ENCODE data around the gene COL4A5. TPM values are rescaled to one million over a fixed set of nuclear protein-coding genes. Genes with fewer than 3 reads are reported as not detected.

COL4A5 gene
- total and polyA plus RNA-seq, 5 experiments from 2014 or later = not detected

DNA sequence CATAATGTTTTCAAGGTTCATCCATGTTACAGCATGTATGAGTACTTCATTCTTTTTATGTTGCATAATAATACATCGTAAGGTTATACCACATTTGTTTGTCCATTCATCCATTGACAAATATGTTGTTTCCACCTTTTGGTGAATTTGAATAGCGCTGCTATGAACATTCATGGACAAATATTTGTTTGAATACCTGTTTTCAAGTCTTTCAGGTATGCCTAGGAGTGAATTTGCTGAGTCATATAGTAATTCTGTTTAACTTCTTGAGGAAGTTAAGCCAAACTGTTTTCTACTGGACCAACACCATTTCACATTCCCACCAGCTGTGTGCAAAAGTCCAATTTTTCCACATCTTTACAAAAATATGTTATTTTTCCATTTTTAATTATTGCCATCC is 265.2 kb downstream of the COL4A5 start:
- no peaks in the 10 kb centered on the region for H3K36me3 Mint-ChIP-seq
- no peak overlapping the region for H3K27ac Mint-ChIP-seq
- no peaks in the 10 kb centered on the region for H3K4me1 Mint-ChIP-seq
- no peaks in the 10 kb centered on the region for H3K27me3 Mint-ChIP-seq
- POLR2A ChIA-PET = no interaction called here
- DNase-seq (no peak), ATAC-seq (no peak)
- H3K4me3 Mint-ChIP-seq = no peak overlapping the region
- peaks cover 0 to 9% (median 0%) of the 10 kb centered on the region in 9 donors for H3K9me3 Mint-ChIP-seq

DNA sequence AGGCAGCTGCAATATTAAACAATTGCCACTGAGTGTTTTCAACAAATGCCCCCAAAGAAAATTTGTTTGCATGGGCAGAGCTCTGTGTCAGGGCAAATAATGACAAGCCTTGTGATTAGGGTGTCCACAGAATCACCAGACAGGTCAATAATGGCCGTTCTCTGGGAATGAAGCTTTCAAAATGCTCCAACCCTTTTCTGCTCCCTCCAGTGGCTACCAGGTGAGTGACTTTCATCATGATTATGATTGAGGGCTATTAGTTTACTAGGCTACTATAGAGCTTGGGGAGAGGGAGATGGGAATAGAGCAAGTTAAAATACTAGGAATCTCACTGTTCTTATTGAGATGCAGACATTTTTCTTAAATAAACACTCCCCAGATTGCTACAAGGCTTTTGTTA is 273.2 kb downstream of the COL4A5 start:
- no peak for DNase-seq
- Mint-ChIP-seq H3K27me3 (no peaks in the 10 kb centered on the region), H3K9me3 (peaks cover 0 to 19% (median 9%) of the 10 kb centered on the region in 9 donors), H3K4me3 (no peak overlapping the region), H3K4me1 (no peaks in the 10 kb centered on the region), H3K36me3 (peaks cover 0 to 7% (median 0%) of the 10 kb centered on the region in 3 donors), H3K27ac (no peak overlapping the region)
- POLR2A ChIA-PET = no interaction called here
- no peak for ATAC-seq

DNA sequence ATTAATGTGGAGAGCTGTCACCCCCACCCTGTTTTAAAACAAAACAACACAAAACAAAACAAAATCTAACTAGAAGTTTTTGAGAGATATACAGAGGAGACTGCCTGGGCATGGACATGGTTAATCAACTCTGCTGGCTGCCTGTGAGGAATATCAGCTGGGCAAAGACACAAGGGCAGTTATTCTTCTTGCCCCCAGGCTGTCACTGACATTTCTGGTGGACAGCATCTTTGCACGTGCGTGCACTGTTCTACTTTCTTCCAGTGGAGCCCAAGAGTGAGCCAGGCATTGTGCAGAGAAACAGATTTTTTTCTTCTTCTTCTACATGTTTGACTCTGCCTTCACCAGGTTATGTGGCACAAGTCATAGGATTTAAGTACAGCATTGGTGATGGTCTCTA is 282.9 kb downstream of the COL4A5 start:
- H3K27me3 Mint-ChIP-seq = no peaks in the 10 kb centered on the region
- H3K36me3 Mint-ChIP-seq = no peaks in the 10 kb centered on the region
- no peaks in the 10 kb centered on the region for H3K4me1 Mint-ChIP-seq
- ATAC-seq = no peak
- H3K9me3 Mint-ChIP-seq = peaks cover 0 to 10% (median 0%) of the 10 kb centered on the region in 9 donors
- DNase-seq = no peak
- no peak overlapping the region for H3K27ac Mint-ChIP-seq
- no peak overlapping the region for H3K4me3 Mint-ChIP-seq
- POLR2A ChIA-PET = no interaction called here

- no peak for ATAC-seq
- no peaks in the 10 kb centered on the region for H3K4me1 Mint-ChIP-seq
- H3K4me3 Mint-ChIP-seq = no peak overlapping the region
- POLR2A ChIA-PET = no interaction called here
- H3K36me3 Mint-ChIP-seq = no peaks in the 10 kb centered on the region
- H3K27ac Mint-ChIP-seq = no peak overlapping the region
- peaks cover 0 to 2% (median 0%) of the 10 kb centered on the region in 9 donors for H3K9me3 Mint-ChIP-seq
- DNase-seq = no peak
- H3K27me3 Mint-ChIP-seq = peaks cover 0 to 14% (median 0%) of the 10 kb centered on the region in 5 donors
These were observed 287.1 kb downstream of the COL4A5 start for GRCh38 chrX:108726748-108727147.

GRCh38 chrX:108731153-108731552 is 291.5 kb downstream of the COL4A5 start:
- Mint-ChIP-seq H3K9me3 (peaks cover 0 to 5% (median 0%) of the 10 kb centered on the region in 9 donors), H3K4me1 (no peaks in the 10 kb centered on the region), H3K27ac (no peak overlapping the region), H3K27me3 (peaks cover 0 to 42% (median 23%) of the 10 kb centered on the region in 5 donors), H3K36me3 (no peaks in the 10 kb centered on the region), H3K4me3 (no peak overlapping the region)
- POLR2A ChIA-PET = no interaction called here
- no peak for ATAC-seq
- no peak for DNase-seq

DNA sequence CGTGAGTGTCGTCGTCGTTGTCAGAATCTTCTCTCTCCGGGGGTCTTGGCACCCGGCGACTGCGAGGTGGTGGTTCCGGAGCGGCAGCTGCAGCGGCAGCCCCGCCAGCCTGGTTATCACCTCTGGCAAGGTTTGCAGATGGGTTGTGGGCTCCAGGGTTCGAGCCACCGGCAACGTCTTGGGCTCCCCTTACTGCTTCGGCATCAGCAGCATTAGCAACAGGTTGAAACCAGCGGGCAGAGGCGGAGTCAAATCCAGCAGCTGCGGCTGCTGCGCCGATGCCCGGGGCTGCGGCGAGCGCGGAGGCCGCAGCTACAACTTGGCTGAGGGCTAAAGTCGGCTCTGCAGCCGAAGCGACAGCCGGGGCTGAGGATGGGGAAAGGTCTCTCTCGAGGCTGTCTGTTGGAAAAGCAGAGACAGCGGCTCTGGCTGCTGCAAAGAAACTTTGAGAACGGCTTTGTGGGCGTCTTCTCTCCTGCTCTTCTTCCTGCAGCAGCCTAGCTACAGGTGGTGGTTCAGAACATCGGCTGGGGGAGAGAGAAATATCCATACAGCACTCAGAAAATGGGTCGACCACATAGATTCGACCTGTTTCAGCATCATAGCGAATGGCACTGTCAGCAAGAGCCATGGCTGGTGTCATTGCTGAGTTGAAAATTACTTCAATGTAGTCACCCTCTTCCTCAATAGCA is 293.1 kb downstream of the COL4A5 start:
- DNase-seq (no peak), ATAC-seq (no peak)
- Mint-ChIP-seq H3K4me3 (no peak overlapping the region), H3K4me1 (no peaks in the 10 kb centered on the region), H3K9me3 (peaks cover 0 to 12% (median 0%) of the 10 kb centered on the region in 9 donors), H3K27me3 (peaks cover 0 to 47% (median 28%) of the 10 kb centered on the region in 5 donors), H3K36me3 (no peaks in the 10 kb centered on the region), H3K27ac (peak overlapping the region in 1 of 10 donors; percentile 24)
- POLR2A ChIA-PET = no interaction called here

DNA sequence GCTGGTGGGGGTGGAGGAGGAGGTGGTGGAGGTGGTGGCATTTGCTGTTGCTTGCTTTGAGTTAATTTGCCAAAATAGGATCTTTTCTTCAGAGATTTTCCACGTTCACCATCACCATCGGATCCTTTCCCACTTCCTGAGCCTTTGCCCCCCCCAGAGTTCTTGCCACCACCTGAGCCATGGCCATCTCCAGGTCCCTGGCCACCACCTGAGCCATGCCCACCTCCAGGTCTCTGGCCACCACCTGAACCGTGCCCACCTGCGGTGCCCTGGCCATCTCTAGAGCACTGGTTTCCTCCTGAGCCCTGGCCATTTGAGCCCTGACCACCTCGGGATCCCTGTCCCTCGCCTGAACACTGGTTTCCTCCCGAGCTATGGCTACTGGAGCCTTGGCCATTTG is 294.8 kb downstream of the COL4A5 start:
- Mint-ChIP-seq H3K4me1 (no peaks in the 10 kb centered on the region), H3K27ac (no peak overlapping the region), H3K36me3 (no peaks in the 10 kb centered on the region), H3K27me3 (peaks cover 0 to 52% (median 32%) of the 10 kb centered on the region in 5 donors), H3K4me3 (no peak overlapping the region), H3K9me3 (peaks cover 0 to 15% (median 0%) of the 10 kb centered on the region in 9 donors)
- no peak for ATAC-seq
- POLR2A ChIA-PET = no interaction called here
- DNase-seq = no peak

DNA sequence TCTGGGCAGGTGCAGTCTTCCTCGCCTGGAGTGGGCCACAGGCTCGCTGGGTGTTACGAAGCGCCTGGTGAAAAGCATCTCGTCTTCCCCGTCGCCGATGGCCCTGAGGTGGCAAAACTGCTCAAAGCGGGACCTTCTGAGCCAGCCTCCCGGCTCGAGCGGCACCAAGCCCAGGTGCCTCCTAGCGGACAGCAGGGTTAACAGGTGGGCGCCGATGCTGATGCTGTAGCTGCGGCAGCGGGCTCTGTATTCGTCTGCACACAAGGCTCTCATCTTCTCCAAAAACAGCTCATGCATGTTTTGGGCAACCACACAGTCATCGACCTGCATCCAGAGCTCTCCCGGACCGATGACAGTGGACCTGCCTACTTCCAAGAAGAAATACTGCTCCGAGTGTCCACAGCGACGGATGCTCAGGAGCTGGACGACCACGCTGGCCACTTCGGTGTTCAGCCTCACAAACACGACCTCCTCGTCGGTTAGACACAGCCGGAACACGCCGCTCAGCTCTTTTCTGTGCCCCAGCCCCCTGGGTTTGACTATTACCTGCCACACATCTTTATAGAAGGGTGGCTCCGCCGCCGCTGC is 295.5 kb downstream of the COL4A5 start:
- Mint-ChIP-seq H3K4me3 (peak overlapping the region in 1 of 10 donors; percentile 50), H3K36me3 (no peaks in the 10 kb centered on the region), H3K9me3 (peaks cover 0 to 15% (median 0%) of the 10 kb centered on the region in 9 donors), H3K4me1 (no peaks in the 10 kb centered on the region), H3K27ac (no peak overlapping the region), H3K27me3 (peaks cover 0 to 52% (median 32%) of the 10 kb centered on the region in 5 donors)
- no peak for DNase-seq
- POLR2A ChIA-PET = no interaction called here
- ATAC-seq = no peak

DNA sequence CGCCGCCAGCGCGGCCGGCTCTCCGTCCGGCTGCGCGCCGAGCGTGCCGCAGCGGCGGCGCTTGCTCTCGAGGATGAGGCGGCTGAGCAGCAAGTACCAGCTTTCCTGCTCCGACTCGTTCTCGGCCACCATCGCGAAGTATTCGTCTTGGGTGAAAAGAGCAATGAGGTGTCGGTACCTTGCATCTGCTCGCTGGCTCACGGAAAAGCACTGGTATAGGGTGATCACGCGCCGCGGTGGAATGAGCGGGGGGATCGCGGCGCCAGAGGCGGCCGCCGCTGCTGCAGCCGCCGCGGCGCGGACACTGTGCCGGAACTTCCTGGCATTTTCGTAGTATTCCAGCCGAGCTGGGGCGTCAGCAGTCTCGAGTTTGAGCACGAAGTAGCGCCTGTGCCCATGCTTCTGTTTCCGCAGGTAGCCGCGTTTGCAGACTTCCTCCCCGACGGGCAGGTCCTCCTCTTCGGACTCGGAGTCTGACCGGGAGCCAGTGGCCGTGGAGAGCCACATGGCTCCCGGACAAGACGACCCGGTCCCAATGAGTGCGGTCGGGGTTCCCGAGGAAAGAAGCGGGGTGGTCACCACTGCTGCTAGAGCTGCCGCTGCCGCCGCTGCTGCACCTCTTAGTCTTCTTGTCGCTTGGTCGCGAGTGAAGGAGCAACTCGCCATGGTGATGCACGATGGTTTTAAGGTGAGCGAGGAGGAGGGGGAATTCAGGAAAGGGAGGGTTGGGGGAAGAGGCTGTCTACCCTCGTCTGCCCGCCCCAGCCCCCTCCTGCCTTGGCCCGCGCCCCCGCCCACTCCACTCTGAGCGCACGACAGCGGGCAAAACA is 296.3 kb downstream of the COL4A5 start:
- no peak for DNase-seq
- Mint-ChIP-seq H3K4me3 (peak overlapping the region in 7 of 10 donors; percentile 11 to 71 (median 50)), H3K27ac (no peak overlapping the region), H3K36me3 (no peaks in the 10 kb centered on the region), H3K9me3 (peaks cover 0 to 15% (median 0%) of the 10 kb centered on the region in 9 donors), H3K27me3 (peaks cover 0 to 47% (median 28%) of the 10 kb centered on the region in 5 donors), H3K4me1 (no peaks in the 10 kb centered on the region)
- POLR2A ChIA-PET = no interaction called here
- ATAC-seq = no peak

DNA sequence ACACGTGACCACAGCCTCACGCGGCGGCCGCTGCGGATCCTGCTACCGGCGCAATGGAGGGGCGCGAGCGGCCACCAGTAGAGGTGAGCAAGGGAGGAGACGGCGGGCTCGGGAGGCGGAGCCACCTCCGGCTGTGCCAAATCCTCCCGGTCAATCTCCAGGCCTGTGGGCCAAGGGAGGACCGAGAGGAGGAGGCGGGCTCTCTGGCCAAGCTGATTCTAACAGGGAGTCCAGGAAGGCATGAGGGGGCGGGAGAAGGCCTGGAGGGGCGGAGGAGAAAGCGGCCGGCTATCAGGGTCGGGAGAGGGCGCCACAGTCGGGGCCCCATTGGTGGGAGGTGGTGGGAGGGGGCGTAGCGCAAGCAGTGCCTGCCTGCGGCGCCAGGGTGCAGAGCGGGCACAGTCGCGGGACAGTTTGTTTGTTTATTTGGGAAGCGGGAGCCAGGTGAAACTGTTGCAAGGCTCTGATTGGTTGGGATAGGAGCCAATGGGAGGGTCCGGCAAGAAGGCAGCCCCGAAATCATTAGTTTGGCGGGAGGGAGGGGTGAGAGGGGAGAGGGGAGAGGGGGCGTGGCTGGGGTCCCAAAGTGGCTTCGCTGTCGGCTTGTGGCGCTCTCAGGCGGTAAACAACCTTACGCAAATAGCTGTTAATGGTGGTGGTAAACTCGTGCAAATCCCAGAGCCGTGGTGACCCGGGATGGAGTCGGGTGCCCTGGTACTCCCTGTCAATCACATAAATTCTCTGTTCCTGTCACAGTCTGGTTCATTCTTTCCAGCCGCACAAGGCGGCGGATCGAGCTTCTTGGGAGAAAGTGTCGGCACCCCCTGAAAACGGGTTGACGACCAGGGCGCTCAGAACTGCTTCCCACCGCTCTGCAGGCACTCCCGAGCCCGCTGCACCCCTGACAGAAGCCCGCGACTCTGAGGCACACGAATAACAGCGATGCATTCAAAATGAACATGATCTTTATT is 297.2 kb downstream of the COL4A5 start, which contains the start of gene IRS4:
Gene IRS4, minus strand, starts transcription at position 55 of the 971 bp plus-strand sequence.
- H3K27ac Mint-ChIP-seq = no peak within 1 kb of the TSS
- peak within 1 kb of the TSS in 7 of 10 donors; percentile 11 to 71 (median 50) for H3K4me3 Mint-ChIP-seq
- H3K9me3 Mint-ChIP-seq = peaks cover 0 to 14% (median 0%) of the 10 kb centered on the region in 9 donors
- no peak for ATAC-seq
- POLR2A ChIA-PET = no interaction called here
- peak in 1 of 10 donors; percentile 50 for DNase-seq
- no peaks in the 10 kb centered on the region for H3K36me3 Mint-ChIP-seq
- H3K4me1 Mint-ChIP-seq = no peaks in the 10 kb centered on the region
- peaks cover 0 to 38% (median 27%) of the 10 kb centered on the region in 5 donors for H3K27me3 Mint-ChIP-seq

DNA sequence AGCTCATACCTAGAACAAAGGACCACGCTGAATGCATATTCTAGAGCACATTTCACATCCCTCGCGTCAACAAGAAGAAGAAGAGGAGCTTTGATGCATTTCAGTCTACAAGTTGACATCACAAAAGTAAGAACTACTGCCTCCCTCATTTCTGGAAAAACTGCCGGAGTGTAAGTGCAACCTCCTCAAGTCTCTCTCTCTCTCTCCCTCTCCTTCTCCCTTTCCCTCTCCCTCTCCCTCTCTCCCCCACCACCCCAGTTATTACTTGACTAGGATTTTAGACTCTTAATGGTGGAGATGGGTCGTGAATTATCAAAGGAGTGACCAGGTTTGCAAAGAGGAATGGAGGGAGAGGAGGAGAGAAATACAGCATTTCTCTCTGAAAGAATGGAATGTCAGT is 298.1 kb downstream of the COL4A5 start:
- H3K27ac Mint-ChIP-seq = no peak overlapping the region
- ATAC-seq = no peak
- peak overlapping the region in 1 of 10 donors; percentile 38 for H3K4me3 Mint-ChIP-seq

GRCh38 chrX:108740299-108740774 is 300.7 kb downstream of the COL4A5 start:
- POLR2A ChIA-PET = no interaction called here
- Mint-ChIP-seq H3K27ac (no peak overlapping the region), H3K4me3 (no peak overlapping the region), H3K36me3 (no peaks in the 10 kb centered on the region), H3K27me3 (peaks cover 2 to 19% (median 9%) of the 10 kb centered on the region in 5 donors), H3K9me3 (peaks cover 0 to 10% (median 0%) of the 10 kb centered on the region in 9 donors), H3K4me1 (no peaks in the 10 kb centered on the region)
- ATAC-seq = no peak
- no peak for DNase-seq

More for the DNA sequence above, 298.1 kb downstream of the COL4A5 start:
- H3K9me3 Mint-ChIP-seq = peaks cover 0 to 10% (median 0%) of the 10 kb centered on the region in 9 donors
- H3K27me3 Mint-ChIP-seq = peaks cover 6 to 40% (median 19%) of the 10 kb centered on the region in 5 donors
- no peaks in the 10 kb centered on the region for H3K36me3 Mint-ChIP-seq
- POLR2A ChIA-PET = no interaction called here
- DNase-seq = no peak
- H3K4me1 Mint-ChIP-seq = no peaks in the 10 kb centered on the region
